ENCODE data around the gene RBMS3.

Gene RBMS3

DNA sequence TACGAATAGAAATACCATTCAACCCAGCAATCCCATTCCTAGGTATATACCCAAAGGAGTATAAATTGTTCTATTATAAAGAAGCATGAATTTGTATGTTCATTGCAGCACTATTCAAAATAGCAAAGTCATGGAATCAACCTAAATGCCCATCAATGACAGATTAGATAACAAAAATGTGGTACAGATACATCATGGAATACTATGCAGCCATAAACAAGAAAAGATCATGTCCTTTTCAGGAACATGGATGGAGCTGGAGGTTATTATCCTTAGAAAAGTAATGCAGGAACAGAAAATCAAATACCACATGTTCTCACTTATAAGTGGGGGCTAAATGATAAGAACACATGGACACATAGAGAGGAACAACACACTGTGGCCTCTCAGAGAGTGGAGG lies 571.9 kb downstream of the RBMS3 start:
- no peak for DNase-seq

DNA sequence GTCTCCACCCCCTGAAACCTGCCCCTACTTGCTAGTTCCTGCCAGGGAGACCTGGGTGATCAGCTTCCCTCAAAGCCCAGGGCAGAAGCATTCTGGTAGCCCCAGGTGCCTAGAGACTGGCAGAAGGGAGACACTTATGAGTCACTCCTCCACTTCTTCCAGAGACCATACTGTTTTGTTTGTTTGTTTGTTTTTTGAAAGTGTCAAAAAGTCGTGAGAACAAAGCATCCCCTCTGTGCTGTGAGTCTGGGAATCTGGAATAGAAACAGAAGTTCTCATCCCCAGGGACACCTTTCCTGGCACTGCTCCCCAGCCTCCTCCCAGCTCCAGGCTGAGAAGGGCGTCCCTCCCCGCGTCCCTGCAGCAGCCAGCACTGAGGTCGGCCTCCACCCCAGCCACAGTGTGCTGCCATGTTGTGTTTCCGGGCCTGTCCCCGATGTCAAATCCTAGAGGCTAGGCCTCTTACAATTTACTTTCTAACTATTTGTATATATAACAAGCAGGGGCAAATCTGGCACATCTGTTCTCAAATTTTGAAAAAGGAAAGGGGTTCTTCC lies 573.0 kb downstream of the RBMS3 start:
- DNase-seq = no peak

- DNase-seq = no peak
Measured at GRCh38 chr3:29854821-29855220, 574.0 kb downstream of the RBMS3 start.

- DNase-seq = no peak
Measured at GRCh38 chr3:29859726-29860270, 578.9 kb downstream of the RBMS3 start.

DNA sequence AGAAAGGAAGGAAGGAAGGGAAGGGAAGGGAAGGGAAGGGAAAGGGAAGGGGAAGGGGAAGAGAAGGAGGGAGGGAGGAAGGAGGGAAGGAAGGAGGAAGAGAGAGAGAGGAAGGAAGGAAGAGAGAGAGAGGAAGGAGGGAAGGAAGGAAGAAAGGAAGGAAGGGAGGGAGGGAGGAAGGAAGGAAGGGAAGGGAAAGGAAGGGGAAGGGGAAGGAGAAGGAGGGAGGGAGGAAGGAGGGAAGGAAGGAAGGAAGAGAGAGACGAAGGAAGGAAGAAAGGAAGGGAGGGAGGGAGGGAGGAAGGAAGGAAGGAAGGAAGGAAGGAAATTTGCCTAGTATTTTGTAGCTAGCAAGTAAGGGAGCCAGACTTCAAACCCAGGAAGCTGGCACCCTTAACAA lies 583.9 kb downstream of the RBMS3 start:
- no peak for DNase-seq

- DNase-seq = no peak
Measured at GRCh38 chr3:29868543-29869101, 587.8 kb downstream of the RBMS3 start.

- no peak for DNase-seq
Measured at GRCh38 chr3:29870136-29870535, 589.3 kb downstream of the RBMS3 start.

- no peak for DNase-seq
Measured at GRCh38 chr3:29871087-29871486, 590.2 kb downstream of the RBMS3 start.

GRCh38 chr3:29880809-29881208 lies 599.9 kb downstream of the RBMS3 start:
- no peak for DNase-seq

DNA sequence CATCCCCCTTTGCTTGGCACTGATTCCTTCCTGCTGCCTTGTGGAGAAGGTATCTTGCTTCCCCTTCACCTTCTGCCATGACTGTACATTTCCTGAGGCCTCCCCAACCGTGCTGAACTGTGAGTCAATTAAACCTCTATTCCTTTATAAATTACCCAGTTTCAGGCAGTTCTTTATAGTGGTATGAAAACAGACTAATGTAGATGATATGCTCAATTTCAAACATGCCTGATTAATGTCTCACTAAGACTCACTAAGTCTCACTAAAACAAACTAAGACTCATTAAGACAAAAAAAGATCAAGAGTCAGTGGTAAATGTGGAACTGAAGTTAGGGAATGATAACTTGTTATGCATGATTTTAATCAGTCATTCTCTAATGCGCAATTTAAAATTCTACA lies 606.6 kb downstream of the RBMS3 start:
- DNase-seq = no peak

- no peak for DNase-seq
Measured at GRCh38 chr3:29889215-29889614, 608.3 kb downstream of the RBMS3 start.

DNA sequence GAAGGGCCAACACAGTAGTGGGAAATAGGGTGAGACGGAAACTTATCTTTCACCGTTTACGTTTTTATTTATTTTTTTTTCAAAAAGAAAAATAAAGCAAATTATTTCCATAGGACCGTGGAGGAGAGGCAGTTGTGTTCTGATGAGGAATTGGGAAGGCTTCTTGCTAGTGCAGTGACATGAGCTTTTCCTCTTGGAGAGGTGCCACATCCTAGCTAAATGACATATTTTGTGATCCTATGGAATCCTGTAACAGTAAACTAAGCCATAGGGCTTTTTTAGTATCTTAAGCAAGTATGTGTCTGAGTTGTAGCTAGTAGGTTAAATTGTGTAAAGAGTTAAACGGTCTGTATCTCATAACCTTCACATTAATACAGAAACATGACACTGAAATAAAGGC lies 609.9 kb downstream of the RBMS3 start:
- no peak for DNase-seq

- DNase-seq = no peak
Measured at GRCh38 chr3:29892976-29893554, 612.2 kb downstream of the RBMS3 start.

GRCh38 chr3:29896856-29897255 lies 616.0 kb downstream of the RBMS3 start:
- no peak for DNase-seq

- DNase-seq = no peak
Measured at GRCh38 chr3:29898171-29898965, 617.5 kb downstream of the RBMS3 start.

DNA sequence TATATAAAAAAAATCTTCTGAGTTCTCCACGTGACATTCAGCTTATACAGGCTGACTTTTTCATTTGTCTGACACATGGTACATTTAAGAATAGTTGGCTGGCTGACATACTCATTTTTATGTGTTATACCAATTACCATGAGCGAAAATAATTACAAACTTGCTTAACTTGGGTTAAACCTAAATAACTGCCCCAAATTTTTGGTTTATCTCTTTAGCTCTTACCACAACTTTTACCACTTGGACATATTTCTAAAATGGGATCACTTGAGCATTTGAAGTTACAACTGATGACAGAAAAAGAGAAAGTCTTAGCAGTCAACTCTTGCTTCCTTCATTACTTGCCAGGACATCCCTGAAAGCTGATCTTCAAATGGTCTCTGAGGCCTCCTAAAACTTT lies 618.1 kb downstream of the RBMS3 start:
- DNase-seq = no peak

DNA sequence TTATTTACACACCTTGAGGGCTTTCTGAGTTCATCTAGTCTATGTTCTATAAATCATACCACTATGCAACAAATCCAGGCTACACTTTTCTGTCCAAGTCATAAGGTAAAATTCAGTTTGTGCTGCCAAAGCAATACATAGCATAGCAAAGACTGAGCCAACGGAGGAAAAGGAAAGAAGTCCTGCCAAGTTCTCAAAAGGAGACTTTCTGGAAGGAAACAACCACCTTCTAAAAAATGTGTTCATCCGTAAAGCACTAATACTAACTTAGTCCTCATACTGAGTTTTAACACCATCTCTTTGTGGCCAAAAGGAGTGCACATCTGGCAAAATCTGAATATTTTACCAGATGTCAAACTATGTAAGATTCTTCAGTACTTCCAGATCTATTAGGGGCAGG lies 620.2 kb downstream of the RBMS3 start:
- DNase-seq = no peak

- no peak for DNase-seq
Measured at GRCh38 chr3:29903600-29903999, 622.7 kb downstream of the RBMS3 start.

DNA sequence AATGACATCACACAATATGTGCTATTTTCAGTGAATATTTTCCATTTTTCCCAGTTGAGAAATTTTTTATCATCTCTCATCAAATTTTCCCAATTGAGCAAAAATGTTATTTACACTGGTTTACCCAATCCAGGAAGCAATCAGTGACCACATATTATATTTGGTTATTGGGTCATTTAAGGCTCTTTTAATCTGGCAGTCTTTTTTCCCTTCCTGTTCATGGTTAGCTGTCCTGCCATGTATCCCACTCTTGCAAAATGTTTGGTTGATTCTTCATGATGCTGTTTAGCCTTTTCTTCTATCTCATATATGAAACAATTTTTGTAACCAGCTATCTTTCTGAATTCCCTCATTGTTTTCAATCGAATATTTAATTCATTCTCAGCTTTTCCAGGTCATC lies 626.0 kb downstream of the RBMS3 start:
- DNase-seq = no peak

DNA sequence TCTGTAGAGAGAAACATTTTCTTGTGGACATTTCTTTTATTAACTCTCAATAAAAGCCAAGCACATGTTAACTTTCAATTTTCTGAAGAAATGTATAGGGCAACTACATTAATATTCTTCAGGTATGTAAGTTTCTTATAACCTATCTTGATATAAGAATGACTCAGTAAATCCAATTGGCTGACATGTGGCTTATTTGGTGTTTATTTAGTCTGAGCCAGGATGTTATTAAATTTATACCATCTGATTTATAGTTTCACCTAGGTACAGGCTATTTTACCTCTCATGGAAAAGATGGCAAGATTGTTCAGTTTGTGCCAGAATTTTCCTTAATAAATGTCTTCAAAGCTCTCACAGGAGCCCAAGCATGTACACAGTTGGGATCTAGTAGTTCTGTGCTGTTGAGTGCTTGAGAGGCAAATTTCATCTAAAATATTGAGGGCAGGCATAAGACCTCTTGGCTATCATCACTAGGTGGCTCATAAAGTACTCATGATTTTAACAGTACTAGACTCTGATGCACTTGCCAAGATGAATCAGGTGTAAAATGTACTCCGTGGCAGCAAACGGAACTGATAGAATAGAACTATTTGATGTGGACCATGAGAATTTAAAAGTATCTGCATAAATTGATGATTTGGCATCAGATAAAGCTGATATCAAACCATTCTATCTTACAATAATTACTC lies 631.9 kb downstream of the RBMS3 start:
- no peak for DNase-seq

DNA sequence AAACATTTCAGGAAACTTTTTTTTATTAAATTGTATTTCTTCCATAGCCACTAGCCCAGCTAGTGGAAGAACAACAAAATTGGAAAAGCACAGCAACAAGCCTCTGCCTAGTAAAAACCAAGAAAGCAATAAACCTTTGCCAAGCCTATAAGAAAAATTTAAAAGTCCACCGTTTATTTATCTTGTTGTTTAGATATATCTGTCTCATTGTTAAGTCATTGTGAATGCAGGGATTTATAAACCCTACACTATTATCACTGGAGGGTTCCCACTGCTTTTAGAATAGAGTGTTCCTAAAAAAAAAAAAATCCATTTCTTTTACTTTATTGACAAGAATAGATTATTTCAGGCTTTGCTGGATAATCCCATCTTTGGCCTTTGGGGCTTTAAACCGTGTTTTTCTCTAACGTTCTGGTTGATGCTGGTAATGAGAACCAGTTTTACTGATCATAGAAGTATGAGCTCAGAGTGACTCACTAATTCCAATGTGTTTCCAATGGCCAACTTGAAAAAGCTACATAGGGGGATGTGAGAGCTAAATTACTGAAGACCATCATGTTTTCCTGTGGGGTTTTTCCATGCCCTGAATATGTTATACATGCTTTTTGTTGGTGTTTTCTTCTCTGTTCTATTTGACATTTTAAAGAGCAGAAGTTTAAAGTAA lies 634.1 kb downstream of the RBMS3 start:
- DNase-seq = no peak

DNA sequence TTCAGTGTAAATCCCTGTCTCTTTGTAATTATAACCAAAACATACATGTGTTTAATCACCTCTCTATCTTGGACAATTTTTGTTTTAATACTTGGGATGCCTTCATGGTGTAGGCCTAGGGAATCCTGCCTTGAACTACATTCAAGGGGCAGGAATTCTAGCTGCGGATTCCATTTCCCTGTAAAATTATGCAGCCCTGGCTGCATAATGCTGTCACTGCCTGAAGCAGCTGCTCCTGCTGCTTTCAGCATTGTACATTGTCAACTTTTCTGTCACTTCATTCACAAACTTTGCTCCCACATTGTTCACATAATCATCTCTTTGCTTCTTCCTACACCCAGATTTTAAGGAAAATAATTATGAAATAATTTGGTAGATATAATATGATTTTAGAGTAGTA lies 638.7 kb downstream of the RBMS3 start:
- no peak for DNase-seq
